Measurements from ENCODE around the gene PPIE. TPM values are rescaled to one million over a fixed set of nuclear protein-coding genes. Genes with fewer than 3 reads are reported as not detected.

PPIE gene
- total and polyA plus RNA-seq, 3 donors from 2014 or later = 71.5 to 109 (median 82.8) TPM

GRCh38 chr1:39757501-39757900, 18.8 kb downstream of the PPIE start:
- no peaks in the 10 kb centered on the region for H3K36me3 ChIP-seq (ENCODE audit: low read depth, missing control alignments)

GRCh38 chr1:39758556-39759435, 20.1 kb downstream of the PPIE start:
- WGBS, 2 donors = 92 to 95% methylated on average over 13 to 16 of the region's 16 CpGs

More at GRCh38 chr1:39757501-39757900, 18.8 kb downstream of the PPIE start:
- 77 to 84% methylated on average over 5 of the region's 5 CpGs for WGBS, 2 donors
- TF ChIP-seq CTCF (IDR thresholded peaks at IDR 0.05) (no peak), POLR2A (IDR thresholded peaks at IDR 0.05) (no peak)
- no peak overlapping the region for H3K27ac ChIP-seq
- H3K4me1 ChIP-seq = no peaks in the 10 kb centered on the region
- no peak for DNase-seq
- H3K4me3 ChIP-seq = no peak overlapping the region
- no peaks in the 10 kb centered on the region for H3K9me3 ChIP-seq
- intact Hi-C loops (cut with DNase I; ENCODE audit: low total_unique reads) = no loop called here
- H3K27me3 ChIP-seq = no peaks in the 10 kb centered on the region

GRCh38 chr1:39759436-39759726, 20.7 kb downstream of the PPIE start:
- no peaks in the 10 kb centered on the region for H3K9me3 ChIP-seq
- H3K27me3 ChIP-seq = no peaks in the 10 kb centered on the region
- no peak overlapping the region for H3K27ac ChIP-seq
- DNase-seq = no peak
- no peaks in the 10 kb centered on the region for H3K36me3 ChIP-seq (ENCODE audit: low read depth, missing control alignments)
- H3K4me3 ChIP-seq = no peak overlapping the region
- no peaks in the 10 kb centered on the region for H3K4me1 ChIP-seq
- TF ChIP-seq POLR2A (IDR thresholded peaks at IDR 0.05) = no peak
- intact Hi-C loops (cut with DNase I; ENCODE audit: low total_unique reads) = no loop called here

More at GRCh38 chr1:39758556-39759435, 20.1 kb downstream of the PPIE start:
- Histone ChIP-seq H3K4me1 (no peaks in the 10 kb centered on the region), H3K27ac (no peak overlapping the region), H3K27me3 (no peaks in the 10 kb centered on the region), H3K36me3 (ENCODE audit: low read depth, missing control alignments) (no peaks in the 10 kb centered on the region), H3K4me3 (no peak overlapping the region), H3K9me3 (no peaks in the 10 kb centered on the region)
- intact Hi-C loops (cut with DNase I; ENCODE audit: low total_unique reads) = no loop called here
- no peak for TF ChIP-seq CTCF (IDR thresholded peaks at IDR 0.05)
- no peak for TF ChIP-seq POLR2A (IDR thresholded peaks at IDR 0.05)
- DNase-seq = no peak

GRCh38 chr1:39760074-39761008, 21.7 kb downstream of the PPIE start:
- H3K4me3 ChIP-seq = no peak overlapping the region
- intact Hi-C loops (cut with DNase I; ENCODE audit: low total_unique reads) = no loop called here
- H3K9me3 ChIP-seq = no peaks in the 10 kb centered on the region
- DNase-seq = no peak
- H3K27me3 ChIP-seq = no peaks in the 10 kb centered on the region
- H3K4me1 ChIP-seq = no peaks in the 10 kb centered on the region
- no peaks in the 10 kb centered on the region for H3K36me3 ChIP-seq (ENCODE audit: low read depth, missing control alignments)
- no peak overlapping the region for H3K27ac ChIP-seq
- WGBS, 2 donors = 90 to 96% methylated on average over 7 to 16 of the region's 16 CpGs
- no peak for TF ChIP-seq CTCF (IDR thresholded peaks at IDR 0.05)
- TF ChIP-seq POLR2A (IDR thresholded peaks at IDR 0.05) = no peak

- Histone ChIP-seq H3K4me3 (no peak overlapping the region), H3K27me3 (no peaks in the 10 kb centered on the region), H3K4me1 (no peaks in the 10 kb centered on the region), H3K9me3 (no peaks in the 10 kb centered on the region), H3K27ac (no peak overlapping the region), H3K36me3 (ENCODE audit: low read depth, missing control alignments) (no peaks in the 10 kb centered on the region)
- no peak for TF ChIP-seq CTCF (IDR thresholded peaks at IDR 0.05)
- DNase-seq = no peak
- intact Hi-C loops (cut with DNase I; ENCODE audit: low total_unique reads) = no loop called here
- WGBS, 2 donors = 66 to 76% methylated on average over 9 of the region's 9 CpGs
These were observed 22.3 kb downstream of the PPIE start for GRCh38 chr1:39761016-39761415.
